ENCODE measurements around the gene AGMAT.

GRCh38 chr1:15543589-15544568, 41.0 kb downstream of the AGMAT start:
- TF ChIP-seq NFXL1 (CRISPR knock-in tag; IDR thresholded peaks at IDR 0.05), result no peak
- no peak for TF ChIP-seq ZBTB33 (CRISPR knock-in tag; IDR thresholded peaks at IDR 0.05)
- TF ChIP-seq GMEB1 (CRISPR knock-in tag; IDR thresholded peaks at IDR 0.05), result no peak

All from K562 (cell line).